Measurements from ENCODE around the gene GSE1.

GSE1 gene

GRCh38 chr16:85697431-85697830 is 84.3 kb downstream of the GSE1 start:
- Histone ChIP-seq H3K4me3 (ENCODE audit: low read depth in 1 of 2, low read length in 2 of 2) (no peak overlapping the region), H3K27me3 (ENCODE audit: low read depth, low read length) (peaks cover 6% of the 10 kb centered on the region), H3K36me3 (ENCODE audit: control insufficient read depth in 1 of 2, insufficient read depth in 2 of 2, low read length in 2 of 2) (no peaks in the 10 kb centered on the region)

GRCh38 chr16:85698459-85698891 is 85.4 kb downstream of the GSE1 start:
- H3K27ac ChIP-seq (ENCODE audit: low read length), result no peak overlapping the region
- H3K27me3 ChIP-seq (ENCODE audit: low read depth, low read length), result peaks cover 6% of the 10 kb centered on the region
- no peaks in the 10 kb centered on the region for H3K4me1 ChIP-seq (ENCODE audit: control insufficient read depth in 1 of 2, insufficient read depth in 2 of 2, low read length in 2 of 2)

More at GRCh38 chr16:85697431-85697830, 84.3 kb downstream of the GSE1 start:
- Histone ChIP-seq H3K27ac (ENCODE audit: low read length) (no peak overlapping the region), H3K4me1 (ENCODE audit: control insufficient read depth in 1 of 2, insufficient read depth in 2 of 2, low read length in 2 of 2) (no peaks in the 10 kb centered on the region), H3K9me3 (ENCODE audit: control insufficient read depth in 1 of 2, low read length in 2 of 2) (no peaks in the 10 kb centered on the region)

GRCh38 chr16:85698935-85699558 is 85.9 kb downstream of the GSE1 start:
- Histone ChIP-seq H3K27ac (ENCODE audit: low read length) (no peak overlapping the region), H3K36me3 (ENCODE audit: control insufficient read depth in 1 of 2, insufficient read depth in 2 of 2, low read length in 2 of 2) (no peaks in the 10 kb centered on the region), H3K27me3 (ENCODE audit: low read depth, low read length) (peaks cover 6% of the 10 kb centered on the region), H3K9me3 (ENCODE audit: control insufficient read depth in 1 of 2, low read length in 2 of 2) (no peaks in the 10 kb centered on the region), H3K4me1 (ENCODE audit: control insufficient read depth in 1 of 2, insufficient read depth in 2 of 2, low read length in 2 of 2) (no peaks in the 10 kb centered on the region), H3K4me3 (ENCODE audit: low read depth in 1 of 2, low read length in 2 of 2) (no peak overlapping the region)

More at GRCh38 chr16:85698459-85698891, 85.4 kb downstream of the GSE1 start:
- no peak overlapping the region for H3K4me3 ChIP-seq (ENCODE audit: low read depth in 1 of 2, low read length in 2 of 2)
- no peaks in the 10 kb centered on the region for H3K36me3 ChIP-seq (ENCODE audit: control insufficient read depth in 1 of 2, insufficient read depth in 2 of 2, low read length in 2 of 2)
- H3K9me3 ChIP-seq (ENCODE audit: control insufficient read depth in 1 of 2, low read length in 2 of 2), result no peaks in the 10 kb centered on the region

GRCh38 chr16:85699628-85700027 is 86.5 kb downstream of the GSE1 start:
- Histone ChIP-seq H3K4me3 (ENCODE audit: low read depth in 1 of 2, low read length in 2 of 2) (no peak overlapping the region), H3K27me3 (ENCODE audit: low read depth, low read length) (peaks cover 6% of the 10 kb centered on the region), H3K27ac (ENCODE audit: low read length) (no peak overlapping the region), H3K9me3 (ENCODE audit: control insufficient read depth in 1 of 2, low read length in 2 of 2) (no peaks in the 10 kb centered on the region), H3K36me3 (ENCODE audit: control insufficient read depth in 1 of 2, insufficient read depth in 2 of 2, low read length in 2 of 2) (no peaks in the 10 kb centered on the region), H3K4me1 (ENCODE audit: control insufficient read depth in 1 of 2, insufficient read depth in 2 of 2, low read length in 2 of 2) (no peaks in the 10 kb centered on the region)

GRCh38 chr16:85704011-85704410 is 90.9 kb downstream of the GSE1 start:
- Histone ChIP-seq H3K36me3 (ENCODE audit: control insufficient read depth in 1 of 2, insufficient read depth in 2 of 2, low read length in 2 of 2) (no peaks in the 10 kb centered on the region), H3K4me3 (ENCODE audit: low read depth in 1 of 2, low read length in 2 of 2) (no peak overlapping the region), H3K9me3 (ENCODE audit: control insufficient read depth in 1 of 2, low read length in 2 of 2) (no peaks in the 10 kb centered on the region), H3K27ac (ENCODE audit: low read length) (no peak overlapping the region), H3K27me3 (ENCODE audit: low read depth, low read length) (no peaks in the 10 kb centered on the region), H3K4me1 (ENCODE audit: control insufficient read depth in 1 of 2, insufficient read depth in 2 of 2, low read length in 2 of 2) (no peaks in the 10 kb centered on the region)

GRCh38 chr16:85704900-85705846 is 92.1 kb downstream of the GSE1 start:
- Histone ChIP-seq H3K27ac (ENCODE audit: low read length) (no peak overlapping the region), H3K36me3 (ENCODE audit: control insufficient read depth in 1 of 2, insufficient read depth in 2 of 2, low read length in 2 of 2) (no peaks in the 10 kb centered on the region), H3K4me1 (ENCODE audit: control insufficient read depth in 1 of 2, insufficient read depth in 2 of 2, low read length in 2 of 2) (no peaks in the 10 kb centered on the region), H3K9me3 (ENCODE audit: control insufficient read depth in 1 of 2, low read length in 2 of 2) (no peaks in the 10 kb centered on the region), H3K27me3 (ENCODE audit: low read depth, low read length) (no peaks in the 10 kb centered on the region), H3K4me3 (ENCODE audit: low read depth in 1 of 2, low read length in 2 of 2) (no peak overlapping the region)

- no peak overlapping the region for H3K4me3 ChIP-seq (ENCODE audit: low read depth in 1 of 2, low read length in 2 of 2)
- H3K27me3 ChIP-seq (ENCODE audit: low read depth, low read length), result no peaks in the 10 kb centered on the region
- no peaks in the 10 kb centered on the region for H3K36me3 ChIP-seq (ENCODE audit: control insufficient read depth in 1 of 2, insufficient read depth in 2 of 2, low read length in 2 of 2)
- H3K9me3 ChIP-seq (ENCODE audit: control insufficient read depth in 1 of 2, low read length in 2 of 2), result no peaks in the 10 kb centered on the region
- H3K27ac ChIP-seq (ENCODE audit: low read length), result no peak overlapping the region
- H3K4me1 ChIP-seq (ENCODE audit: control insufficient read depth in 1 of 2, insufficient read depth in 2 of 2, low read length in 2 of 2), result no peaks in the 10 kb centered on the region
Measured at GRCh38 chr16:85706449-85707034, 93.4 kb downstream of the GSE1 start.

GRCh38 chr16:85707528-85708095 is 94.5 kb downstream of the GSE1 start:
- Histone ChIP-seq H3K36me3 (ENCODE audit: control insufficient read depth in 1 of 2, insufficient read depth in 2 of 2, low read length in 2 of 2) (peaks cover 0 to 4% of the 10 kb centered on the region in 2 donors), H3K27ac (ENCODE audit: low read length) (no peak overlapping the region), H3K4me1 (ENCODE audit: control insufficient read depth in 1 of 2, insufficient read depth in 2 of 2, low read length in 2 of 2) (no peaks in the 10 kb centered on the region), H3K4me3 (ENCODE audit: low read depth in 1 of 2, low read length in 2 of 2) (no peak overlapping the region), H3K27me3 (ENCODE audit: low read depth, low read length) (no peaks in the 10 kb centered on the region), H3K9me3 (ENCODE audit: control insufficient read depth in 1 of 2, low read length in 2 of 2) (peaks cover 0 to 8% of the 10 kb centered on the region in 2 donors)

- Histone ChIP-seq H3K4me1 (ENCODE audit: control insufficient read depth in 1 of 2, insufficient read depth in 2 of 2, low read length in 2 of 2) (no peaks in the 10 kb centered on the region), H3K4me3 (ENCODE audit: low read depth in 1 of 2, low read length in 2 of 2) (no peak overlapping the region), H3K36me3 (ENCODE audit: control insufficient read depth in 1 of 2, insufficient read depth in 2 of 2, low read length in 2 of 2) (peaks cover 0 to 4% of the 10 kb centered on the region in 2 donors), H3K9me3 (ENCODE audit: control insufficient read depth in 1 of 2, low read length in 2 of 2) (peaks cover 0 to 8% of the 10 kb centered on the region in 2 donors), H3K27me3 (ENCODE audit: low read depth, low read length) (no peaks in the 10 kb centered on the region), H3K27ac (ENCODE audit: low read length) (no peak overlapping the region)
Measured at GRCh38 chr16:85708338-85708737, 95.2 kb downstream of the GSE1 start.

- Histone ChIP-seq H3K4me3 (ENCODE audit: low read depth in 1 of 2, low read length in 2 of 2) (no peak overlapping the region), H3K9me3 (ENCODE audit: control insufficient read depth in 1 of 2, low read length in 2 of 2) (peaks cover 0 to 8% of the 10 kb centered on the region in 2 donors), H3K4me1 (ENCODE audit: control insufficient read depth in 1 of 2, insufficient read depth in 2 of 2, low read length in 2 of 2) (no peaks in the 10 kb centered on the region), H3K36me3 (ENCODE audit: control insufficient read depth in 1 of 2, insufficient read depth in 2 of 2, low read length in 2 of 2) (peaks cover 0 to 4% of the 10 kb centered on the region in 2 donors), H3K27ac (ENCODE audit: low read length) (no peak overlapping the region), H3K27me3 (ENCODE audit: low read depth, low read length) (no peaks in the 10 kb centered on the region)
Measured at GRCh38 chr16:85709766-85710585, 96.9 kb downstream of the GSE1 start.

Data from muscle layer of duodenum (tissue), 2 donors.